Activated naive CD4-positive, alpha-beta T cell (primary cell): Measurements from ENCODE around the gene LRRC56.

ENCODE experiments used
- DNase-seq, 4 experiments: peaks; one replicate each; lab custom pipeline; 2025; lab: John Stamatoyannopoulos, UW

Gene LRRC56

GRCh38 chr11:575313-575995, 38.1 kb downstream of the LRRC56 start:
- no peak for DNase-seq

DNA sequence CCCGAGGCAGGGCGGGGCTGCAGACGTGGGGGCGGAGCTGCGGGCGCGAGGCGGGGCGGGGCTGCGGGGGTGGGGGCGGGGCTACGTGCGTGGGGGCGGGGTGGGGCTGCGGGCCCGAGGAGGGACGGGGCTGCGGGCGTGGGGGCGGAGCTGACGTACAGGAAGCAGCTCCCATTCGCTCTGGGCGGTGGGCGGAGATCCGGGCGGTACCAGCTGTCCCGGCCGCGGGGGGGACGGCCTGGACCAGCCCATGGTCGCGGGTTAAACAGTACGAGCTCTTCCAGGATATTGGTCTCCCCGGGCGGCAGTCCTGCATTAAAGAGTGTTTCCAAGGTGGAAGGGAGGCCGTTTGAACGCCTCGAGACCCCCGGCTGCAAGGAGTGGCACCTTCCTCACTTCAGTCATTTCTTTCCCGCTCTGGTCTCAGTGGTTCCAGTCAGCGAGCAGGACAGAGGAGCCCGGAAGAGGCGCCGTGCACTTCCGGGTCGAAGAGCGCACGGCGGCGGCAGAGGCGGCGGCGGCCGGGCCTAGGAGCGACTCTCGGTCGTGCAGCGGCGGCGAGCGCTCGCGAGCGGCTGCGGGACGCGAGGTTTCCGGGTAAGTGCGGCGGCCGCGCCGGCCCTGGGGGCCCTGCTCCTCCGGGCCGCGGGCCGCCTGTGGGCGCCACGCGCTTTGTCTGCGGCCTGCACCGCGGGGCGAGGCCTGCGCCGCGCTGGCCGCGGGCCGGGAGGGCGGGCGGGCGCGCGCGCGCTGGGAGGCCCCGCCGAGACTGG, 38.9 kb downstream of the LRRC56 start, which contains the start of gene PHRF1:
TSS of gene PHRF1 (plus strand) at position 475 of the 773 bp plus-strand sequence. CDS start 5,043 bp downstream, outside the sequence.
- DNase-seq, result peak; percentile 81 to 95 (median 90)

GRCh38 chr11:576811-577610, 39.7 kb downstream of the LRRC56 start:
- DNase-seq, result no peak

DNA sequence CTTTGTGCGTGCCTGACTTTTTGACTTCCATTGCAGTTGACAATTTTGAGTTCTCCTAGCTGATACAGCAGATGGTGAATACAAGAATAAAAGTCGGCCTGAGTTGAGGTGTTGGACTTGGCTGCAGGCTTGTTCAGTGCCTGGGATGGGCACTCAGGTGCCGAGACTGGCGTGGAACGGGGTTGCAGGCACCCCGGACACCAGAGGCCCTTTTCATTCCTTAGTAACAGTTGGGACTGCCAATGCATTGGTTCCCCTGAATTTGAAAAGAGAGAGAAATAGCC, 40.2 kb downstream of the LRRC56 start:
- no peak for DNase-seq

- no peak for DNase-seq
Observed at GRCh38 chr11:578276-579035, 41.1 kb downstream of the LRRC56 start.

- DNase-seq, result no peak
Observed at GRCh38 chr11:579830-580601, 42.7 kb downstream of the LRRC56 start.

DNA sequence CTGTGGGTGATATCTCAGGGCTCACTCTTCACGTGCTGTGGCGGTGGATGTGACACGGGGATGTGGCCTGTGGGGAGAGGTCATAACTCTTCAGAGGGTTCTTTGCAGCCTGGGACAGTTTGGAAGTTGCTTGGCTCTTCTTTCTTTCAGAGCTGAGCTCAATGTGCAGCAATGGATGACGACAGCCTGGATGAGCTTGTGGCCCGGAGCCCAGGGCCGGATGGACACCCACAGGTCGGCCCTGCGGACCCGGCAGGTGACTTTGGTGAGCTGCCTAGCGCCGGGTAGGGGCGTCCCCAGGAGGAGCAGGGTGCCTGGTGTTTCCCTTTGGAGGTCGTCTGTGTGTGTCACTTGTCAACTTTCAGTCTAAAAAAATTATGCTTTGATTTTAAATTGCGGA, 44.0 kb downstream of the LRRC56 start:
- DNase-seq, result no peak

GRCh38 chr11:581752-582151, 44.4 kb downstream of the LRRC56 start:
- no peak for DNase-seq

- no peak for DNase-seq
Observed at GRCh38 chr11:584287-584686, 47.0 kb downstream of the LRRC56 start.

- DNase-seq, result no peak
Observed at GRCh38 chr11:586376-587316, 49.3 kb downstream of the LRRC56 start.

DNA sequence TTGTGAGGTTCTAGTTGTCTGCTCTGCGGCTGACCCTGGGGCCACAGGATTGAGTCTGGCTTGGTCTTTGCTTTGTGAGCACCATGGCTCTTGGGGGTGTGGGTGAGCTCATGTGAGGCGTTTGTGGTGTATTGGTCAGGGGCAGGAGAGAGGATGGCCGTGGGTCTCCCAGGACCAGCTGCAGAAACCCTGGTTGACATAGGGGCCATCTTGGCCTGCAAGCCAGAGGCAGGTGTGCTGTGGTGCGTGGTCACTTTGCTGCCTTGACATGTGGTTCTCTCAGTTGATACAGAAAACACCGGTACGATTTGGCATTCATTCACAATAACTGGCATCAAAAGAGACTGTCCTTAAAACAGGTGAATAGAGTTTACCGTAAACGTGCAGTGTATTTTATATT, 50.2 kb downstream of the LRRC56 start:
- no peak for DNase-seq

- peak in 2 of 4 experiments; percentile 27 to 66 for DNase-seq
Observed at GRCh38 chr11:587978-588380, 50.7 kb downstream of the LRRC56 start.

- DNase-seq, result no peak
Observed at GRCh38 chr11:589798-590197, 52.5 kb downstream of the LRRC56 start.

- no peak for DNase-seq
Observed at GRCh38 chr11:590997-591396, 53.7 kb downstream of the LRRC56 start.

DNA sequence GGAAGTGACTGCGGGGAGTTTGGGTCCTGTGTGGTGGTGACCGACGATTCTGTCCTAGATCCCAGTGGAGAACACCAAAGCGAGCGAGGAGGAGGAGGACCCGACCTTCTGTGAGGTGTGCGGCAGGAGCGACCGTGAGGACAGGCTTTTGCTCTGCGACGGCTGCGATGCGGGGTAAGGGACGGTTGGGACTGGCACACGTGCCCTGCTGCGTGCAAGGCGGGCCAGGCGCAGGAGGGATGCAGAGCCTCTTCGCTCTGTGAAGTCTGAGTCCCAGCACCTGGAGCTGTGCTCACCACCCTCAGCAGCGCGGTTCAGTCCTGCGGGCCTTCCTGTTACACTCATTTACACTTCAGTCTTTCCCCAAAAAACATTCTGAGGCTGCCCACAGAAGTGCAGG, 55.2 kb downstream of the LRRC56 start:
- no peak for DNase-seq

DNA sequence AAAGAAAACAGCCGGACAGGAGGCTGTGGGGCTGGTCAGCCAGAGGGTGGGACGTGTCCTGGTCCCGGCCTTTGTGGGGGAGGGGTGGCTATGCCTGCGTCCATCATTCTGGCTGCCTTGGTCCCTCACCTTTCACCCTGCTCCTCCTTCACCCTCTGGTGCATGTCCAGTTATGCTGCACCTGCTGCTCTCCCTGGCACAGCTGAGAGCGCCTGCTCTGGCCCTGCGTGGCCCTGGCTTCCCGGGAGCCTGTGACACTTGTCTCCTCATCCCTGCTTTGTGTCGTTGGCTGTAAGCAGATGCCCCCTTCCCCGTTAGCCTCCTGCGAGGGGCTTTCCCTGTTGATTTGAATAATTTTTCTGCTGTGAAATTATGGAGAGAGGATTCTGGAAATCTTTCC, 55.6 kb downstream of the LRRC56 start:
- DNase-seq, result no peak

DNA sequence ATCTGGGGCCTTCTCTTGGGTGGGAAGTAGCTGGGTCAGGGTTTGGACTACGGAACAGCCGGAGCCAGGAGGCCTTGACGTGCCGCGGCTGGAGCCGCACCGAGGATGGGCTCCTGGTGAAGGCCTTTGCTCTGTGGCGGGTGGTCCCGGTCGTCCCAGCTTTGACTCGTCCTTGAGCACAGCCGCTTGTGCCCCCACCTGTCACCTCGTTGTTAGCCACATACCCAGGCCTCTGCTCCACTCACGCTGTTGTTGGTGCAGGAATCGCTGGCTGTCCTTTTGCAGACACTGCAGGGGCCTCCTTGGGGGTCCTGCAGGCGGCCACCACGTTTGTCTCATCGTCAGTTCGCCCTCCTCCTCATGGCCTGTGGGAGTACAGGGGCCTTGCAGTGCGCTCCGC, 56.0 kb downstream of the LRRC56 start:
- no peak for DNase-seq

DNA sequence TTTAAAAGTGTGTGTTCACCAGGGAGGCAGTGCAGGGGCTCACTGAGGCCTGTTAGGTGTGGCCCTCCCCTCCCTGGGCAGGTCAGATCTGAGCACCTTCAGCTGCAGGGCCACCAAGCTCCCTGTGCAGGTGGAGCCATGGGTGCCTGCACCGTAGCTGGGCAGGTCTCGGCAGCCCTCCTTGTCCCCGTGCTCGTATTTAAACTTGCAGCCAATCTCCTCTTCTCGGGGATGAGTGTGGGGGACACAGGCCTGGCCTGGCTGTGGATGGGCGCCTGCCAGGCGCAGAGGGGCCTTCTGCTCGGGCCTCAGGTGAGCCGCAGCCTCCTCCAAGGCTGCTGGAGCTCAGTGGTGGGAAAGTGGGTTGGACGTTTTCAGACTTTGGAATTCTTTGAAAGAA, 58.1 kb downstream of the LRRC56 start:
- no peak for DNase-seq

GRCh38 chr11:596374-596773, 59.0 kb downstream of the LRRC56 start:
- DNase-seq, result no peak

DNA sequence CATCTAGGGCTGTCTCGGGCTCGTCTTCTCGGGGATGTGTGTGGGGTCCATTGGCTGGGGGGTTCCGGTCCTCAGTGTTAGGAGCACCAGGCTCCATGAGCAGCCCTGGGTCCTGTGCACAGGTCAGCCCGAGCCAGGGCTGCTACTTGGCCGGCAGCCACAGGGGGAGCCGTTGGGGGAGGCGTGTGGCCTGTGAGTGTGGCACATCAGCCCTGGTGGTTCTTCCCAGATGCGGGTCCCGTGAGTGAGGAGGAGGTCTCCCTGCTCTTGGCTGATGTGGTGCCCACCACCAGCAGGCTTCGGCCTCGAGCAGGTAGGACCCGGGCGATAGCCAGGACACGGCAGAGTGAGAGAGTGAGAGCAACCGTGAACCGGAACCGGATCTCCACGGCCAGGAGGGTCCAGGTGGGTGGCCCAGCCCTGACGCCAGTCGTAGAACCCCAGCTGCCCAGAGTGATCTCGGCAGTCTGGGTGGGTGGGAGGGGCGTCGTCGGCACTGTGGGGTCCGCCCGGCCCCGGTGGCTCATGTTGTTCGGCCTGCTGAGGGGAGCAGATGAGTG, 59.9 kb downstream of the LRRC56 start:
- no peak for DNase-seq
